Ovary (tissue), 9 donors: ENCODE results near the gene PCSK5. TPM values are rescaled to one million over a fixed set of nuclear protein-coding genes. Genes with fewer than 3 reads are reported as not detected.

Source experiments
- DNase-seq, 5 donors: peaks; one replicate each; pipeline ENCODE4 v3.0.0-alpha.2; 2019 to 2020
- H3K27ac ChIP-seq, 2 donors: fragments of 200-600 bp; one replicate each; pipeline versions ENCODE4 v1.5.1 to v1.8.0; 2019 to 2022
- H3K27me3 ChIP-seq: fragments of 200-600 bp; one replicate; pipeline ENCODE4 v1.8.0; 2022
- H3K36me3 ChIP-seq: fragments of 200-600 bp; sonication (generic); one replicate; pipeline ENCODE4 v1.5.1; 2019
- H3K4me1 ChIP-seq: one replicate; pipeline ENCODE4 v1.8.1; 2013; ENCODE audit warnings: mild to moderate bottlenecking, moderate library complexity; ENCODE audit not compliant: insufficient read depth
- H3K4me3 ChIP-seq: fragments of 200-600 bp; sonication (generic); one replicate; pipeline ENCODE4 v1.5.1; 2017
- H3K9me3 ChIP-seq, 2 donors: fragments of 200-600 bp in 1 of 2; sonication (generic) in 1 of 2; one replicate each; pipeline versions ENCODE4 v1.5.1 to v1.8.1; 2013 to 2019; ENCODE audit warnings: mild to moderate bottlenecking in 1 of 2, moderate library complexity in 1 of 2
- CTCF ChIP-seq, 3 donors: fragments of 450-650 bp in 2 of 3; fragments of 200-600 bp in 1 of 3; IDR thresholded peaks; one replicate each; pipeline versions ENCODE4 v1.5.1 to v1.8.0; 2016 to 2022; ENCODE audit warnings: antibody characterized with exemption in 3 of 3, mild to moderate bottlenecking in 1 of 3
- EP300 ChIP-seq: sonication (generic); formaldehyde crosslinking; IDR thresholded peaks from one replicate; pipeline ENCODE4 v1.6.1; 2017; ENCODE audit warnings: antibody characterized with exemption
- POLR2A ChIP-seq: fragments of 450-650 bp; IDR thresholded peaks from one replicate; pipeline ENCODE4 v1.6.1; 2017; ENCODE audit warnings: antibody characterized with exemption, mild to moderate bottlenecking, moderate library complexity
- WGBS, 3 donors: extraction: QIAGEN DNeasy Blood & Tissue Kit in 1 of 3; methylation state at CpG; one replicate each; pipeline versions ENCODE4 v1.1.5 to v1.1.7; 2013 to 2017; 5-methylcytosine and 5-hydroxymethylcytosine counted together
- intact Hi-C, 4 donors: fragments of 100-400 bp; cut with DNase I; formaldehyde crosslinking; loops; one replicate each; pipeline versions ENCODE4 v1.11.0 to v1.15.1; 2022 to 2023
- polyA plus RNA-seq, 2 donors: library from polyadenylated mRNA; stranded (reverse); fragments of 200-250 nt in 1 of 2; fragments of 350-450 nt in 1 of 2; fragmentation: Illumina TruSeq in 1 of 2; extraction: RNeasy Lipid Tissue Mini Kit (QIAGEN cat#74804) in 1 of 2; gene quantifications; one replicate each; pipeline ENCODE4 v1.2.3, GENCODE V29; 2013 to 2014
- total RNA-seq, 7 donors: library from RNA; depleted of rRNA in 2 of 7; stranded (reverse); fragments of >200 nt in 2 of 7; fragmentation: NEBNext Ultra II Directional in 3 of 7; extraction: Animal tissue kit (Norgen Biotek cat#: 25700) in 3 of 7; gene quantifications; one replicate each; pipeline versions ENCODE4 v1.1.0 to v1.2.4, GENCODE V29; 2016 to 2023
- donor health status: DM: no; HTN: no; CAD: no; lungs with moderate emphysema.
- donor health status: DM: no; HTN: no; CAD: no.
- donor health status: Bipolar disorder and iron deficiency.
- donor health status: DM: yes; HTN: yes; CAD: no.
- donor health status: DM: no; HTN: no; CAD: no.
- donor health status: DM: yes; HTN: yes; CAD: no.

PCSK5 gene
- total and polyA plus RNA-seq, 9 donors = 12.7 to 41.8 (median 28.3) TPM

DNA sequence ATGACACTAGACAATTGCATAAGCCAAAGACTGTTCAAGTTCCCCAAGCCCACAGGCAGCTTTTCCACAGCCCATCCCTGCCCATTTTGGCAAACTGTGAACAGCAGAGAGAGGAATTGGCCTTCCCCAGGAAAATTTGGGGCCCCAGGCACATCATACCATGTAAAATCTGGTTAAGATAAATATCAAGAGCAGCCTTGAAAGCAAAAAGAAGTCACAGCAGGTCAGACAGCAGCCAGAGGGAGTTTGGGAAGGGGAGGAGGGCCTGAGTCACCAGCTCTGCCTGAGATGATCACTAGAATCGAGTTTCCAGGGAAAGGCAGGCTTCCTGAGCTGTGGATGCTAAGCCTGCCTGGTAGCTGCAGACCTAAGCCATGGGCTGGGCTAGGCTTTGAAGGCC is 324.6 kb downstream of the PCSK5 start:
- no peak for DNase-seq
- H3K27ac ChIP-seq = no peak overlapping the region

GRCh38 chr9:76216161-76216649 is 325.7 kb downstream of the PCSK5 start:
- Histone ChIP-seq H3K4me1 (no peaks in the 10 kb centered on the region), H3K27me3 (no peaks in the 10 kb centered on the region), H3K27ac (no peak overlapping the region), H3K9me3 (no peaks in the 10 kb centered on the region), H3K4me3 (no peak overlapping the region), H3K36me3 (no peaks in the 10 kb centered on the region)
- TF ChIP-seq CTCF (IDR thresholded peaks at IDR 0.05) (no peak), EP300 (no peak), POLR2A (no peak)
- DNase-seq = no peak
- intact Hi-C loops = no loop called here
- WGBS, 3 donors = 90 to 96% (median 95%) methylated on average over 2 of the region's 2 CpGs

More for the DNA sequence above, 324.6 kb downstream of the PCSK5 start:
- no peak for TF ChIP-seq CTCF (IDR thresholded peaks at IDR 0.05)
- TF ChIP-seq EP300 = no peak
- no peak for TF ChIP-seq POLR2A
- no peaks in the 10 kb centered on the region for H3K27me3 ChIP-seq
- no peaks in the 10 kb centered on the region for H3K36me3 ChIP-seq
- H3K4me3 ChIP-seq = no peak overlapping the region
- H3K4me1 ChIP-seq = no peaks in the 10 kb centered on the region
- 30 to 56% (median 46%) methylated on average over 1 of the region's 1 CpG for WGBS, 3 donors
- no peaks in the 10 kb centered on the region for H3K9me3 ChIP-seq
- intact Hi-C loops = no loop called here

GRCh38 chr9:76218117-76218885 is 327.8 kb downstream of the PCSK5 start:
- H3K27me3 ChIP-seq = no peaks in the 10 kb centered on the region
- H3K9me3 ChIP-seq = no peaks in the 10 kb centered on the region
- no peaks in the 10 kb centered on the region for H3K4me1 ChIP-seq
- no peaks in the 10 kb centered on the region for H3K36me3 ChIP-seq
- no peak overlapping the region for H3K4me3 ChIP-seq
- intact Hi-C loops = no loop called here
- 70 to 74% (median 74%) methylated on average over 9 of the region's 9 CpGs for WGBS, 3 donors
- no peak overlapping the region for H3K27ac ChIP-seq
- DNase-seq = no peak
- TF ChIP-seq EP300 = no peak
- TF ChIP-seq CTCF (IDR thresholded peaks at IDR 0.05) = no peak
- TF ChIP-seq POLR2A = no peak

GRCh38 chr9:76218886-76219445 is 328.5 kb downstream of the PCSK5 start:
- WGBS, 3 donors = 73 to 80% (median 76%) methylated on average over 9 of the region's 9 CpGs
- H3K36me3 ChIP-seq = no peaks in the 10 kb centered on the region
- intact Hi-C loops = no loop called here
- no peak overlapping the region for H3K27ac ChIP-seq
- no peaks in the 10 kb centered on the region for H3K9me3 ChIP-seq
- TF ChIP-seq CTCF (IDR thresholded peaks at IDR 0.05) (no peak), EP300 (no peak), POLR2A (no peak)
- H3K4me1 ChIP-seq = no peaks in the 10 kb centered on the region
- H3K4me3 ChIP-seq = no peak overlapping the region
- no peaks in the 10 kb centered on the region for H3K27me3 ChIP-seq
- no peak for DNase-seq
